Upper lobe of left lung (tissue), 6 donors: Measurements from ENCODE around the gene TMEM250. TPM values are rescaled to one million over a fixed set of nuclear protein-coding genes. Genes with fewer than 3 reads are reported as not detected.
"Not testable (repeated sequence)": the region's sequence is repeated elsewhere in the genome, so short reads cannot be mapped to it uniquely, and the experiment has no call there.

Experiments used
- ATAC-seq, 2 donors: fragments of 200-7000 bp; cut with Tn5 transposase; one replicate each; pipeline ENCODE4 v1.9.1; 2022; ENCODE audit warnings: mild to moderate bottlenecking in 2 of 2, moderate library complexity in 2 of 2; ENCODE audit not compliant: low FRiP score in 2 of 2
- DNase-seq, 2 donors: peaks; one replicate each; pipeline ENCODE4 v3.0.0-alpha.2; 2019 to 2020
- H3K27ac ChIP-seq, 4 donors: fragments of 200-600 bp; sonication (generic); one replicate each; pipeline ENCODE4 v1.5.1; 2016 to 2019
- H3K27me3 ChIP-seq, 4 donors: fragments of 200-600 bp; sonication (generic); one replicate each; pipeline ENCODE4 v1.5.1; 2017 to 2019
- H3K36me3 ChIP-seq, 4 donors: fragments of 200-600 bp; sonication (generic); one replicate each; pipeline ENCODE4 v1.5.1; 2016 to 2019
- H3K4me1 ChIP-seq, 4 donors: fragments of 200-600 bp; sonication (generic); one replicate each; pipeline ENCODE4 v1.5.1; 2018 to 2019
- H3K4me3 ChIP-seq, 4 donors: fragments of 200-600 bp; sonication (generic); one replicate each; pipeline ENCODE4 v1.5.1; 2017 to 2019; ENCODE audit warnings: mild to moderate bottlenecking in 2 of 4, moderate library complexity in 1 of 4
- H3K9me3 ChIP-seq, 4 donors: fragments of 200-600 bp; sonication (generic); one replicate each; pipeline ENCODE4 v1.5.1; 2018 to 2019
- CTCF ChIP-seq, 6 experiments: fragments of 450-650 bp in 4 of 6; fragments of 200-600 bp in 2 of 6; sonication (generic) in 2 of 6; IDR thresholded peaks; one replicate each; pipeline ENCODE4 v1.5.1; 2016 to 2019; ENCODE audit warnings: antibody characterized with exemption in 6 of 6
- EP300 ChIP-seq, 4 donors: sonication (generic); formaldehyde crosslinking; IDR thresholded peaks; one replicate each; pipeline ENCODE4 v1.5.1; 2017; ENCODE audit warnings: antibody characterized with exemption in 4 of 4, control low read depth in 2 of 4
- POLR2A ChIP-seq, 4 donors: fragments of 450-650 bp; IDR thresholded peaks; one replicate each; pipeline ENCODE4 v1.5.1; 2016 to 2017; ENCODE audit warnings: antibody characterized with exemption in 4 of 4, mild to moderate bottlenecking in 2 of 4
- POLR2AphosphoS5 ChIP-seq, 2 donors: sonication (generic); formaldehyde crosslinking; IDR thresholded peaks; one replicate each; pipeline ENCODE4 v1.5.1; 2017; ENCODE audit warnings: antibody characterized with exemption in 2 of 2
- WGBS, 2 donors: methylation state at CpG; one replicate each; pipeline ENCODE4 v1.1.5; 2017 to 2018; 5-methylcytosine and 5-hydroxymethylcytosine counted together
- total RNA-seq, 6 donors: library from RNA; depleted of rRNA in 4 of 6; stranded (reverse); fragments of >200 nt in 4 of 6; gene quantifications; one replicate each; pipeline versions ENCODE4 v1.1.0 to v1.2.1, GENCODE V29; 2016 to 2021
- donor health status: DM: no; HTN: no; CAD: no; lungs with moderate emphysema.
- donor health status: DM: no; HTN: yes; CAD: no; lungs with severe emphysema.

TMEM250 gene
- total RNA-seq, 6 donors from 2014 or later = 37.6 to 49.6 (median 38.4) TPM

GRCh38 chr9:136105398-136106135 is 13.1 kb downstream of the TMEM250 start:
- peak in 1 of 2 donors; percentile 29 for TF ChIP-seq POLR2AphosphoS5 (IDR thresholded peaks at IDR 0.05)
- TF ChIP-seq EP300 (IDR thresholded peaks at IDR 0.05) = no peak
- H3K9me3 ChIP-seq = no peaks in the 10 kb centered on the region
- no peak overlapping the region for H3K4me3 ChIP-seq
- no peaks in the 10 kb centered on the region for H3K27me3 ChIP-seq
- DNase-seq (peak in 1 of 2 donors; percentile 69), ATAC-seq (no peak)
- no peaks in the 10 kb centered on the region for H3K36me3 ChIP-seq
- WGBS, 2 donors = 59 to 68% methylated on average over 12 to 17 of the region's 17 CpGs
- peak overlapping the region in 1 of 4 donors; percentile 86 for H3K27ac ChIP-seq
- peaks cover 52 to 60% (median 56%) of the 10 kb centered on the region in 4 donors for H3K4me1 ChIP-seq

- no peak overlapping the region for H3K27ac ChIP-seq
- peaks cover 45 to 55% (median 50%) of the 10 kb centered on the region in 4 donors for H3K4me1 ChIP-seq
- ATAC-seq = no peak
- H3K4me3 ChIP-seq = no peak overlapping the region
- TF ChIP-seq POLR2AphosphoS5 (IDR thresholded peaks at IDR 0.05) (no peak), POLR2A (IDR thresholded peaks at IDR 0.05) (no peak), CTCF (IDR thresholded peaks at IDR 0.05) (no peak), EP300 (IDR thresholded peaks at IDR 0.05) (no peak)
- DNase-seq = no peak
- 70 to 72% methylated on average over 5 to 6 of the region's 6 CpGs for WGBS, 2 donors
- H3K27me3 ChIP-seq = no peaks in the 10 kb centered on the region
- H3K9me3 ChIP-seq = no peaks in the 10 kb centered on the region
- no peaks in the 10 kb centered on the region for H3K36me3 ChIP-seq
These were observed 13.8 kb downstream of the TMEM250 start for GRCh38 chr9:136104916-136105315.

- Histone ChIP-seq H3K27ac (no peak overlapping the region), H3K4me1 (peaks cover 42 to 51% (median 45%) of the 10 kb centered on the region in 4 donors), H3K9me3 (no peaks in the 10 kb centered on the region), H3K4me3 (no peak overlapping the region), H3K27me3 (no peaks in the 10 kb centered on the region), H3K36me3 (no peaks in the 10 kb centered on the region)
- no peak for ATAC-seq
- no peak for DNase-seq
- WGBS, 2 donors = 67 to 79% methylated on average over 1 of the region's 1 CpG
- no peak for TF ChIP-seq POLR2A (IDR thresholded peaks at IDR 0.05)
- no peak for TF ChIP-seq CTCF (IDR thresholded peaks at IDR 0.05)
- TF ChIP-seq POLR2AphosphoS5 (IDR thresholded peaks at IDR 0.05) = no peak
- TF ChIP-seq EP300 (IDR thresholded peaks at IDR 0.05) = no peak
These were observed 14.2 kb downstream of the TMEM250 start for GRCh38 chr9:136104488-136104800.

GRCh38 chr9:136103651-136104487 is 14.8 kb downstream of the TMEM250 start:
- ATAC-seq (no peak), DNase-seq (peak in 1 of 2 donors; percentile 76)
- TF ChIP-seq EP300 (IDR thresholded peaks at IDR 0.05) (no peak), POLR2A (IDR thresholded peaks at IDR 0.05) (no peak), POLR2AphosphoS5 (IDR thresholded peaks at IDR 0.05) (no peak), CTCF (IDR thresholded peaks at IDR 0.05) (no peak)
- H3K9me3 ChIP-seq = no peaks in the 10 kb centered on the region
- no peak overlapping the region for H3K27ac ChIP-seq
- H3K27me3 ChIP-seq = no peaks in the 10 kb centered on the region
- H3K36me3 ChIP-seq = no peaks in the 10 kb centered on the region
- H3K4me1 ChIP-seq = peaks cover 36 to 50% (median 43%) of the 10 kb centered on the region in 4 donors
- H3K4me3 ChIP-seq = no peak overlapping the region
- 71 to 83% methylated on average over 14 to 30 of the region's 34 CpGs for WGBS, 2 donors

- ATAC-seq, H3K27me3 ChIP-seq, DNase-seq, H3K36me3 ChIP-seq, H3K9me3 ChIP-seq, H3K4me3 ChIP-seq, H3K27ac ChIP-seq: not testable (repeated sequence)
- peaks cover 16 to 32% (median 25%) of the 10 kb centered on the region in 4 donors for H3K4me1 ChIP-seq
- 98 to 100% methylated on average over 1 to 8 of the region's 27 CpGs for WGBS, 2 donors
These were observed 17.0 kb downstream of the TMEM250 start for GRCh38 chr9:136101615-136102074.
